22Rv1 (cell line): ENCODE measurements around the gene MPRIP.

ENCODE experiments used
- H3K27ac ChIP-seq: fragments of 450-650 bp; 2 replicates; pipeline ENCODE4 v1.5.1; 2017
- CTCF ChIP-seq: fragments of 450-650 bp; IDR thresholded peaks from 2 replicates; pipeline ENCODE4 v1.5.1; 2017; ENCODE audit warnings: mild to moderate bottlenecking
- ZFX ChIP-seq: fragments of 450-650 bp; IDR thresholded peaks from 2 replicates; pipeline ENCODE4 v1.6.1; 2017; ENCODE audit warnings: antibody characterized with exemption, borderline replicate concordance

The MPRIP gene

GRCh38 chr17:17117923-17118322 is 75.7 kb downstream of the MPRIP start:
- H3K27ac ChIP-seq, result no peak overlapping the region
- TF ChIP-seq ZFX, result no peak

- H3K27ac ChIP-seq, result no peak overlapping the region
- no peak for TF ChIP-seq CTCF
- TF ChIP-seq ZFX, result no peak
Measured at GRCh38 chr17:17118399-17118798, 76.1 kb downstream of the MPRIP start.

- H3K27ac ChIP-seq, result no peak overlapping the region
Measured at GRCh38 chr17:17119106-17119505, 76.8 kb downstream of the MPRIP start.

DNA sequence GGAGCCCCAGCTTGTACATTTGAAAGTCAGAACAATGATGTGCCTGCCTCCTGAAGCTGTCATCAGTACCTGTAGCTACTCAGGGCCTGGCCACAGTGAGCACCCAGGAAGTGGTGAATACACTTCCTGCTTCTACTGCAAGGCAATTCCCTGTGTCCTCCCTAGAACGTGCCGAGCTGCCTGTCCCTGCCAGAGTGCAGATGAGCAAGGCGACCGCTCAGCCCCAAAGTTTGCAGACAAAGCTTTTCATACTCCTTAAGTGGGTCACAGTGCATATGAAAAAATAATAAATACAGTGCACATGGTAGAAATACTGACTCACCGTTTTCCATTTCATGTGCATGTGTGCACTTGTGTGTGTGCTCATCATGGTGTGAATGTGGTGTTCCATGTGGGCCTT is 77.3 kb downstream of the MPRIP start:
- TF ChIP-seq ZFX (no peak), CTCF (no peak)
- no peak overlapping the region for H3K27ac ChIP-seq

More at GRCh38 chr17:17119106-17119505, 76.8 kb downstream of the MPRIP start:
- TF ChIP-seq ZFX (no peak), CTCF (no peak)

DNA sequence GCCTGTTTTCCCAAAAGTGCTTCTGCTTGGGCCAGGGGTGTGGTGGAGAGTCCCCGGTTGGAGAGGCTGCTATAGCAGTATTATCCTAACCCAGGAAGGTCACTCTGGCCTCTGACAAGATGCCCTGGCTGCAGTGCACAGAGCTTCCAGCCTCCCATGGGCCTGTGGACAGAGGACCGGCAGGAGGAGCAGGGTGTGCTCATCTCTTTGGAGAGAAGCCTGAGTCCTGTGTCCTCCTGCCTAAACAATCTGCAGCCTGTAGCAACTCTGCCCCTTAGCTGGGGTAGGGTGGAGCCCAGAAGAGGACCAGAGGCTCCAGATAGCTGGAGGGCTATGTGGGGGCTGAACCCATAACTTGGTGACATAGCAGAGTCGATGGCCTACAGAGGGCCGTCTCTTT is 78.0 kb downstream of the MPRIP start:
- no peak overlapping the region for H3K27ac ChIP-seq
- TF ChIP-seq CTCF (no peak), ZFX (no peak)

DNA sequence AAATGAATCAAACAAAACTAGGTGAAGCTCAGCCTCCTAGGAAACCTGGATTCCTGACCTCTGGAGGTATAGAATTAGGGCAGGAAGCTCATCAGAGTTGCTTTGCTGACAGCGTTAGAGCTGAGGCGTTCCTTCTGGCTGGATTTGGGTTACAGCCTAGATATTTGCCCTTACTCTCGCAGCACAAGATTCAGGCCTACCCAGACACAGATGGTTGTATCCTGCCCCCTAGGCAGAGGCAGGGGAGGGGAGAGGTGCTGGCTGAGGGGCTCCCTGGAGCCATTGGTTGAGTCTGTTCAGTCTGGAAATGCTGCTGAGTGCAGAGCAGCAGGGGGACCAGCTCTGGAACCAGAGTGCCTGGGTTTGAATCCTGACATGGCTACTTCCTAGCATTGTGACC is 78.4 kb downstream of the MPRIP start:
- no peak overlapping the region for H3K27ac ChIP-seq
- TF ChIP-seq CTCF (no peak), ZFX (no peak)

- TF ChIP-seq CTCF, result no peak
- TF ChIP-seq ZFX, result no peak
- H3K27ac ChIP-seq, result no peak overlapping the region
Measured at GRCh38 chr17:17121162-17121561, 78.9 kb downstream of the MPRIP start.

GRCh38 chr17:17122781-17123483 is 80.7 kb downstream of the MPRIP start:
- H3K27ac ChIP-seq, result no peak overlapping the region
- TF ChIP-seq CTCF, result no peak
- TF ChIP-seq ZFX, result no peak
